ENCODE data around the gene TCF12. TPM values are rescaled to one million over a fixed set of nuclear protein-coding genes. Genes with fewer than 3 reads are reported as not detected.

The TCF12 gene
- total RNA-seq, 2 donors from 2014 or later, result 91.8 to 107 TPM

GRCh38 chr15:57152133-57152532, 233.7 kb downstream of the TCF12 start:
- H3K4me1 ChIP-seq (ENCODE audit: control insufficient read depth in 1 of 2, low read depth in 2 of 2), result peaks cover 52 to 69% of the 10 kb centered on the region in 2 donors
- no peak overlapping the region for H3K4me3 ChIP-seq
- DNase-seq (ENCODE audit: low spot score), result no peak
- H3K27ac ChIP-seq, result peak overlapping the region in 1 of 2 donors; percentile 65
- peaks cover 9% of the 10 kb centered on the region for H3K9me3 ChIP-seq
- no peaks in the 10 kb centered on the region for H3K27me3 ChIP-seq (replicated peaks; ENCODE audit: insufficient read depth)
- no peak for TF ChIP-seq CTCF (IDR thresholded peaks at IDR 0.05)
- no peaks in the 10 kb centered on the region for H3K36me3 ChIP-seq
- ATAC-seq (ENCODE audit: insufficient number of reproducible peaks, low FRiP score, low read depth), result no peak

DNA sequence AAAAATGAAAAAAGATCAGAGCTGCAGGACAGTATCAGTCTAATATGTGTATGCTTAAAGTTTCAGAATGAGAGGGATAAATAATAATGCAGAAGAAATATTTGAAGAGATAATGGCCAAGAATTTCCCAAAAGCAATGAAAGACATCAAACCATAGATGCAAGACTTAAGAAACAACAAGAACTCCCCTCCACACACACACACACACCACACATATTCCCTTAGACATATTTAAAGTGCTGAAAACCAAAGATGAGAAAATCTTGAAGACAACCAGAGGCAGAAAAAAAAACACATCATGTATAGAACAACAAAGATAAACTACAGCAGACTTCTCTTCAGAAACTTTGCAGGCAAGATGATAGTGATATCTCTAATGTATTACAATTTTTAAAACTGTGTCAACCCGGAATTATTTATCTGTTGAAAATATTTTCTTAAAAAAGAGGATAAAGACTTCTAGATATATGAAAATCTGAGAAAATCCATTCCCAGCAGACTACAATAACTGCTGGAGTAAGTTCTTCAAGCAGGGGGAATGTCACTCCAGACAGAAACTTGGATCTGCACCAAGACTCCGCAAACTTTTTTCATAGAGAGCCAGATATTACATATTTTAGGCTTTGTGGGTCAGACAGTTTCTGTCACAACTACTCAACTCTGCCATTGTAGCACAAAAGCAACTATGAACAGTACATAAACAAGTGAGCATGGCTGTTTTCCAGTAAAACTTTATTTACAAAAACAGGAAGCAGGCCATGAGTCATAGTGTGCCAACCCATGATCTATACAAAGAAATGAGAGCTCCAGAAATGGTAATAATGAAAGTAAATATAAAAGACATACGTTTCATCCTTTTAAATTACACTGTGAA, 234.5 kb downstream of the TCF12 start:
- ATAC-seq (ENCODE audit: insufficient number of reproducible peaks, low FRiP score, low read depth), result no peak
- no peak for TF ChIP-seq CTCF (IDR thresholded peaks at IDR 0.05)
- peak overlapping the region; percentile 18 for H3K4me3 ChIP-seq
- H3K27ac ChIP-seq, result peak overlapping the region in 1 of 2 donors; percentile 65
- DNase-seq (ENCODE audit: low spot score), result no peak
- H3K9me3 ChIP-seq, result peaks cover 9% of the 10 kb centered on the region
- no peaks in the 10 kb centered on the region for H3K36me3 ChIP-seq
- H3K4me1 ChIP-seq (ENCODE audit: control insufficient read depth in 1 of 2, low read depth in 2 of 2), result peaks cover 45 to 67% of the 10 kb centered on the region in 2 donors
- H3K27me3 ChIP-seq (replicated peaks; ENCODE audit: insufficient read depth), result no peaks in the 10 kb centered on the region

DNA sequence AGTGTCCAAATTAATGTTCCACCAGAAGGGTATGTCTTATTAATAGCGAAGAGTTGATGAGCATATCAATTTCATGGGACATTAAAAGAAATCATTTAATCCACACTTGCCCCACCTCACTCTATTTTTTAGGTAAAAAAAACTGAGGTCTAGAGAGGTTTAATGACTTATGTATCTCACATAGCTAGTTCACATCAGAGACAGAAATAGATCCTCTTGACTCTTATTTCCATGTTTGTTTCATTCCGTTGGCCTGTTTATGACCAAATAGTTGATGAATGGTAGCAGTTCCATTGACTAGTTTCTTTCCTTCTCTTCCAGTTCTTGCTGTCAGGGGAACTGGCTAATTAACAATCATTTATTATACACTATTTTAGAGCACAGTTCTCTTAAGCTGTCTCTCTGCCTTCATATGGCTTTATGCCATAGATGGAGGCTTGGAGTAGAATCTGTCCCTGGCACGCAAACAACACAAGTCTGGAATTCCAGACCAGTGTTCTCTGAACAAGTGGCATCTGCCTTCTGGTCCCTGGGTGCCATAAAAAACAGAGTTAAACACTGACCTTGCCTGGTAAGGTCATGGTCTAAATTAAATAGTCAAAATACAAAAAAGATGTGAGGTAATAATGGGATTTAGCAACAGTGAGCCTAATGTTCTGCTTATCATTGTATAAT, 237.9 kb downstream of the TCF12 start:
- Histone ChIP-seq H3K27ac (peak overlapping the region; percentile 17 to 40), H3K4me1 (ENCODE audit: control insufficient read depth in 1 of 2, low read depth in 2 of 2) (peaks cover 19 to 52% of the 10 kb centered on the region in 2 donors), H3K9me3 (peaks cover 9% of the 10 kb centered on the region), H3K27me3 (replicated peaks; ENCODE audit: insufficient read depth) (no peaks in the 10 kb centered on the region), H3K36me3 (no peaks in the 10 kb centered on the region), H3K4me3 (no peak overlapping the region)
- ATAC-seq (ENCODE audit: insufficient number of reproducible peaks, low FRiP score, low read depth) (no peak), DNase-seq (ENCODE audit: low spot score) (no peak)
- no peak for TF ChIP-seq CTCF (IDR thresholded peaks at IDR 0.05)

- Histone ChIP-seq H3K4me1 (ENCODE audit: control insufficient read depth in 1 of 2, low read depth in 2 of 2) (peaks cover 13 to 42% of the 10 kb centered on the region in 2 donors), H3K4me3 (no peak overlapping the region), H3K27me3 (replicated peaks; ENCODE audit: insufficient read depth) (no peaks in the 10 kb centered on the region), H3K36me3 (no peaks in the 10 kb centered on the region), H3K9me3 (no peaks in the 10 kb centered on the region), H3K27ac (no peak overlapping the region)
- ATAC-seq (ENCODE audit: insufficient number of reproducible peaks, low FRiP score, low read depth) (no peak), DNase-seq (ENCODE audit: low spot score) (no peak)
- TF ChIP-seq CTCF (IDR thresholded peaks at IDR 0.05), result no peak
Measured at GRCh38 chr15:57158589-57158988, 240.1 kb downstream of the TCF12 start.

DNA sequence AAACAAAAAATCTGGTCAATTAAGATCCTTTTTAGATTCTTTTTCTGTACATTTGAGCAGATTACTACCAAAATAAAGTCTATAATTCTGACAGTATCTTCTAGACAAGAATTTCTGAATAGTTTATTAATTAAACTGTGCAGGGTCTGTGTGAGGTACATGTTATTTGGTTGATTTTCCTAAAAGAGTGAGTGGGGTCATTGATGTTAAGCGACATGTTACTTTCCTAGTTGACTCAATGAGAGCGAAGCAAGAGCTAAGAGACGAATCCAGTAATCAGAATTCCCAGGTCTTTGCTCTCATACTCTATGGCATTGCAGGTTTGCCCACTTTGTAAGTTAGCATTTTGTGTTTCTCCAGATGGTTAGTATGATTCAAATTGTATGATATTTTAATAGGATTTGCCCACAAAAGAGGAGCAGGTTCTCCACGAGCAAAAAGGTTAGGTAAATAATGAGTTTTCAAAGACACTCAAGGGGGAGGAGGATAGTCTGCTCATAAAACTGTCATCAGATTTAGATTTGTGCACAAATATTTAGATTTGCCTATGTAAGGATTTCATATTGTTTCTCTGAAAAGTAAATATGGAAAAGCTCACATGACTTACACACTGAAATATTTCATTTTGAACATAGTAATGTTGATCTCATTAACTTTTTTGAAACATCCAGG, 240.7 kb downstream of the TCF12 start:
- Histone ChIP-seq H3K27me3 (replicated peaks; ENCODE audit: insufficient read depth) (no peaks in the 10 kb centered on the region), H3K4me3 (no peak overlapping the region), H3K9me3 (no peaks in the 10 kb centered on the region), H3K27ac (no peak overlapping the region), H3K36me3 (no peaks in the 10 kb centered on the region), H3K4me1 (ENCODE audit: control insufficient read depth in 1 of 2, low read depth in 2 of 2) (peaks cover 13 to 41% of the 10 kb centered on the region in 2 donors)
- ATAC-seq (ENCODE audit: insufficient number of reproducible peaks, low FRiP score, low read depth) (no peak), DNase-seq (ENCODE audit: low spot score) (no peak)
- no peak for TF ChIP-seq CTCF (IDR thresholded peaks at IDR 0.05)
